OCI-LY3 (cell line): ENCODE measurements around the gene CARD14.
A peak's percentile ranks its signal among the peaks of the same experiment; 100 is the strongest.
"Not testable (repeated sequence)": the region's sequence is repeated elsewhere in the genome, so short reads cannot be mapped to it uniquely, and the experiment has no call there.

Experiments
- H2AFZ ChIP-seq: fragments of 200-600, 300-600 bp; shearing (Covaris generic); 2 replicates; pipeline ENCODE4 v1.6.0; 2014; ENCODE audit warnings: antibody characterized with exemption, low read depth, low read length
- H3K27ac ChIP-seq: fragments of 200-600, 300-600 bp; sonication (generic); 2 replicates; pipeline ENCODE4 v1.5.1; 2014; ENCODE audit warnings: mild to moderate bottlenecking, low read length, moderate library complexity, mixed read lengths
- H3K27me3 ChIP-seq: fragments of 200-600, 300-600 bp; sonication (generic); 2 replicates; pipeline ENCODE4 v1.6.1; 2014; ENCODE audit warnings: low read depth, low read length, mixed read lengths
- H3K36me3 ChIP-seq: fragments of 200-600, 300-600 bp; sonication (generic); replicated peaks from 2 replicates; pipeline ENCODE3; 2014; ENCODE audit warnings: low read depth, low read length, mixed read lengths
- H3K4me1 ChIP-seq: fragments of 300-600, 200-600 bp; sonication (generic); 2 replicates; pipeline ENCODE4 v1.6.1; 2014; ENCODE audit warnings: low read length, mixed read lengths
- H3K4me2 ChIP-seq: fragments of 200-600, 300-600 bp; sonication (generic); 2 replicates; pipeline ENCODE4 v1.6.1; 2014; ENCODE audit warnings: low read length, mixed read lengths
- H3K4me3 ChIP-seq: fragments of 300-600, 200-600 bp; sonication (generic); 2 replicates; pipeline ENCODE4 v1.5.1; 2014; ENCODE audit warnings: antibody characterized with exemption, mild to moderate bottlenecking, low read length, moderate library complexity
- H3K79me2 ChIP-seq: fragments of 300-600, 200-600 bp; shearing (Covaris generic); 2 replicates; pipeline ENCODE4 v1.6.1; 2014; ENCODE audit warnings: mild to moderate bottlenecking, low read length, mixed read lengths
- H3K9ac ChIP-seq: fragments of 300-600, 200-600 bp; shearing (Covaris generic); 2 replicates; pipeline ENCODE4 v1.6.0; 2014; ENCODE audit warnings: mild to moderate bottlenecking, low read length, moderate library complexity
- H3K9me3 ChIP-seq: fragments of 200-600, 300-600 bp; shearing (Covaris generic); 2 replicates; pipeline ENCODE4 v1.6.1; 2014; ENCODE audit warnings: low read length, mixed read lengths; ENCODE audit not compliant: insufficient read depth
- H4K20me1 ChIP-seq: fragments of 200-600, 300-600 bp; sonication (generic); 2 replicates; pipeline ENCODE4 v1.6.1; 2016; ENCODE audit warnings: low read length, mixed read lengths; ENCODE audit not compliant: insufficient read depth
- EZH2phosphoT487 ChIP-seq: fragments of 200-600 bp; shearing (Covaris generic); IDR thresholded peaks from 2 replicates; pipeline ENCODE4 v1.6.1; 2018; ENCODE audit warnings: antibody characterized with exemption, mixed run types, low read depth
- TF ChIP-seq, protein P1 (sequence below): fragments of 200-600, 300-600 bp; sonication (generic); IDR thresholded peaks from 2 replicates; pipeline ENCODE4 v1.5.1; 2014; ENCODE audit warnings: antibody characterized with exemption, low read length, low read depth

Gene CARD14

GRCh38 chr17:80257716-80258213 lies 87.9 kb downstream of the CARD14 start:
- H3K4me2 ChIP-seq, result peak overlapping the region; percentile 86
- H3K4me1 ChIP-seq, result peaks cover 83% of the 10 kb centered on the region

GRCh38 chr17:80258296-80258695 lies 88.5 kb downstream of the CARD14 start:
- H3K79me2 ChIP-seq, result peaks cover 26% of the 10 kb centered on the region
- not testable (repeated sequence) for H4K20me1 ChIP-seq, H2AFZ ChIP-seq, H3K9me3 ChIP-seq, H3K27me3 ChIP-seq, H3K36me3 ChIP-seq
- peak overlapping the region; percentile 86 for H3K4me2 ChIP-seq
- peak overlapping the region; percentile 100 for H3K27ac ChIP-seq
- peaks cover 82% of the 10 kb centered on the region for H3K4me1 ChIP-seq
- 0 out of 2 replicates have a peak overlapping the region, but pooled peaks have one; percentile 5 for H3K4me3 ChIP-seq
- H3K9ac ChIP-seq, result peak overlapping the region; percentile 85

More at GRCh38 chr17:80257716-80258213, 87.9 kb downstream of the CARD14 start:
- H3K27me3 ChIP-seq, result no peaks in the 10 kb centered on the region
- H3K36me3 ChIP-seq, result no peaks in the 10 kb centered on the region
- H4K20me1 ChIP-seq, result no peaks in the 10 kb centered on the region
- peak overlapping the region; percentile 17; the same call in 1 of the 2 replicates for H3K4me3 ChIP-seq
- H2AFZ ChIP-seq, result no peak overlapping the region; the same call in 1 of the 2 replicates
- no peaks in the 10 kb centered on the region for H3K9me3 ChIP-seq
- H3K79me2 ChIP-seq, result peaks cover 21% of the 10 kb centered on the region
- H3K9ac ChIP-seq, result peak overlapping the region; percentile 85
- TF ChIP-seq, protein P1, sequence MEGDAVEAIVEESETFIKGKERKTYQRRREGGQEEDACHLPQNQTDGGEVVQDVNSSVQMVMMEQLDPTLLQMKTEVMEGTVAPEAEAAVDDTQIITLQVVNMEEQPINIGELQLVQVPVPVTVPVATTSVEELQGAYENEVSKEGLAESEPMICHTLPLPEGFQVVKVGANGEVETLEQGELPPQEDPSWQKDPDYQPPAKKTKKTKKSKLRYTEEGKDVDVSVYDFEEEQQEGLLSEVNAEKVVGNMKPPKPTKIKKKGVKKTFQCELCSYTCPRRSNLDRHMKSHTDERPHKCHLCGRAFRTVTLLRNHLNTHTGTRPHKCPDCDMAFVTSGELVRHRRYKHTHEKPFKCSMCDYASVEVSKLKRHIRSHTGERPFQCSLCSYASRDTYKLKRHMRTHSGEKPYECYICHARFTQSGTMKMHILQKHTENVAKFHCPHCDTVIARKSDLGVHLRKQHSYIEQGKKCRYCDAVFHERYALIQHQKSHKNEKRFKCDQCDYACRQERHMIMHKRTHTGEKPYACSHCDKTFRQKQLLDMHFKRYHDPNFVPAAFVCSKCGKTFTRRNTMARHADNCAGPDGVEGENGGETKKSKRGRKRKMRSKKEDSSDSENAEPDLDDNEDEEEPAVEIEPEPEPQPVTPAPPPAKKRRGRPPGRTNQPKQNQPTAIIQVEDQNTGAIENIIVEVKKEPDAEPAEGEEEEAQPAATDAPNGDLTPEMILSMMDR, result no peak
- TF ChIP-seq EZH2phosphoT487, result no peak
- peak overlapping the region; percentile 100 for H3K27ac ChIP-seq
